NCI-H446 treated with DMSO at 0.1 percent for 48 hours (cell line): Measurements from ENCODE around the gene RPTOR.

Source experiments
- DNase-seq: peaks from one replicate; lab custom pipeline; 2025; lab: John Stamatoyannopoulos, UW

RPTOR gene

DNA sequence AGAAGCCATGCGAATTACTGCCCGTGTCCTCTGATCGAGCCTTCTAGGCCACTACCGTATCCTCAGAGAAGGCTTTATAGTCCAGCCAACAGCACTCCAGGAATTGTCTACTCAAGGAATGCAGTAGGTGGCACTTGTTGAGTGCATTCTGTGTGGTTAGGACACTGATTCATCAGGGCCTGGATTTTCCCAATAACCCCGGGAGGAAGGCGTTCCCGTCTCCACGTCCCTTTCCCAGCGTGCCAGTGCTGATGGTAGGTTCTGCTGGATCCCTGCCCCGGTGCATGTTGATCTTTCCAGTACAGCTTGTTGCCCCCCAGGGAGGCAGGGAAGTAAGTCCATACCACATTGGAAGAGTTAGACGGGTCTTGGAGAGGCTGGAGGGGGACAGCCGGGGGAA is 122.2 kb downstream of the RPTOR start:
- DNase-seq: no peak

DNA sequence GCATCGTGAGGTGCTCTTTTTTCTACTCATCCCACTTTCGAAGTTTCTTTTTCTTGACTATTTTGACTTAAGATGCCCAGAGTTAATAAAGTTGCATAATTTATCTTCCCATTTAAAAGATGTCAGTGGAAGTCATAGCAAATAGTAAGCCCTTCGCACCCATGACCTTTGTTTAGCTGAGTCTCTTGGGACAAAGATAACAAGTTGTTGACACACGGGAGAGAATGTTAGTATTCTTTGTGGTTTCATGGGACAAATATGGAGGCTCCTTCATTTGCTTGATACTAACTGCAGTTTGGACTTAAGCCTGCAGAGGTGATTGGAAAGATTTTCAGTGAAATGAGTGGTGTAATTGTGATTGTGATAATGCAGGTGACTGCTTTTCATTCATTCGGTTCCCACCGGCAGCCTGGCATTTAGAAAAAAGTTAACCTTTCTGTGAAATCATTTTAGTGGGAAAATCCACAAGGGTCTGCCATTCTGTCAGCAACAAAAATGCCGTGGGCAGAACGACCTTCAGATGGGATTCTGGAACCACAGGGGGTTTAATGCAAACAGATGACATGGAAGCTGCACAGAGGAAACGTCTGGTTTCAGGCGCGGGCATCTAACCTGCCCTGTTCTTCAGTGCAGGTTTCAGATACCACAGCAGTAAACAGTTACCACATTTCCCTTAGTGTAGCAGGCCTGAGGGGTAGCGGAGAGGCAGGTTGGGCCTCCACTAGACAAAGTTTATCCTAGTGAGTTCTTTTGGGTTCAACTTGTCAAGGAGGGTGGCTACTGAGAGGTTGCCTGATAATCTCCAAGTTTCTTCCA is 123.0 kb downstream of the RPTOR start:
- no peak for DNase-seq

DNA sequence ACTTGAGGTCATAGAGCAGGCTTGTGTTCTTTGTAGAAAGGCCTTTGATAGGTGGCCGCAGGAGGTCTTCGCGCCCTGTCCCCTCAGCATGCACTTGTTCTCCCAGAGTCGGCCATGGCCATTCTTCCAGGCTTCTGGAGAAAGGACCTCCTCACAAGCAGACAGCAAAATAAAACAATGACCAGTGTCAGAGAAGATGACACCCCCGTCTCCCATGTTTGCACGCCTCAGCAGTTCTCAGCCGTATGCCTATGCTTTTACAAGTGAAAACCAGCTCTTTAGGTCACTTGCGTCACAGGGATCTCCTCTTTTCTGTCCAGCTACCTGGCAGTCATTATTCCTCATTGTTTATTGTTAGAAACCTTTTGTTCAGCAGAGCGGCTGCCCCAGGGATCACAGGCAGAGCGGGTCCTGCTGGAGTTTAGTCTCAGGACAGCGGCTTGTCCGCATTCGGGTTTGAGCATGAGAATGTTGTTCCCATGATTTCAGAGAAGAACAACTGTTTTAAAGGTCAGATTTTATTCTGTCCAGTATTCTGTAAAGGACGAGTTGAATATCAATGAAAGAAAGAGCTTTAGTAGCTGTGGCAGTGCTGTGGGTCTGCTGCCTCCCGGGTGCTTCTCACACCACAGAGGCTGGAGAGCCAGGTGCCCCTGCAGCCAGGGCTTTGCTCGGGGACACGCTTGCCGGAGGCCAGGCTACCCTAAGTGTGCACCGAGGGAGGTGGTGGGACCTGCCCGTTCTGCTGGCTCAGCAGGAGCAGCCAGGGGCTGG is 123.9 kb downstream of the RPTOR start:
- no peak for DNase-seq

DNA sequence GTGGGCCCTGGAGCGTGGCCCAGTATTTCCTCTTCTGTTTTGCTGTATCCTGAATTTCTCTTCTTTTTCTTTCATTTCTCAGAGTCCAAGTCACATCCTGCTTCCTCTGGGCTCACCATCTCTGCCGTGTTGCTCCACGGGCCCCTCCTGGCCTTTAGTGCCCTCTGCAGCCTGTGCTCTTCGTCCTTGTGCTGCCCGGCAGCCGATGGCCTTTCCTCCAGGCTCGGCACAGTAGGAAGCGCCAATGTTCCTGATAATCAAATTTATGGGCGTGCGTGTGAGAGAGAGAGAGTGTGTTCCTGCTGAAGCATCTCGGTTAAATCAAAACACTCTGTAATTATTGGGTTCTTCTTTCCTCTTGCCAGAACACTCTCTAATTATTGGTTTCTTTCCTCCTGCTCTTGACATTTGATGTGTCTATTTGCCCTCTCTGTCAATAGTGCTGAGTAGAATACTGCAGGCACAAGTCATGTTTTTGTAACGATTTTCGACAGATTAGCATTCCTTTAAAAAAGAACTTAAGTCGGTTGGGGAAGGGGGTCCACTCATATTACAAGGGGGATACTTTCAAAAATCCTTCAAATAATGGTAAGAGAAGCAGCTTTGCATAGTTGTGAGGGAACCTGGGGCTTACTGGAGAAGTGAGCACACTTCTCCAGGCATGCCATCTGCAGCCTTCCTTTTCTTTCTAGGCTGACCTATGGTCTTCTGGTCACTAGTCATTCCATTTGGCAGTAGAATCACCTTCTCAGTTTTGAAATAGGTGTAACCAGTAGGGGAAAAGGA is 126.6 kb downstream of the RPTOR start:
- DNase-seq: no peak

DNA sequence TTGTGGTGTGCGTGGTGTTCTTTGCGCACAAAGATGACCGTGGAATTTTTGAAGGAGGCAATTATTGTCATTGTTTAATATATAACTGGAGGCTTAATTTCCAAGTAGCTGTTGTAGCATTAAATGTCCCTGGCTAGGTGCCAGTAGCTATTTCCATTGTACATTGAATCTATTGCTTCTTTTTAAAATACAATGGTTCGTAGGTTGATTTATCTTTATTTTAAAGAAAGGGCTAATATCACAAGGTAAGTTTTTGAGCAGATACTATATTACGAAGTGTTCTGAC is 127.1 kb downstream of the RPTOR start:
- DNase-seq: no peak

DNA sequence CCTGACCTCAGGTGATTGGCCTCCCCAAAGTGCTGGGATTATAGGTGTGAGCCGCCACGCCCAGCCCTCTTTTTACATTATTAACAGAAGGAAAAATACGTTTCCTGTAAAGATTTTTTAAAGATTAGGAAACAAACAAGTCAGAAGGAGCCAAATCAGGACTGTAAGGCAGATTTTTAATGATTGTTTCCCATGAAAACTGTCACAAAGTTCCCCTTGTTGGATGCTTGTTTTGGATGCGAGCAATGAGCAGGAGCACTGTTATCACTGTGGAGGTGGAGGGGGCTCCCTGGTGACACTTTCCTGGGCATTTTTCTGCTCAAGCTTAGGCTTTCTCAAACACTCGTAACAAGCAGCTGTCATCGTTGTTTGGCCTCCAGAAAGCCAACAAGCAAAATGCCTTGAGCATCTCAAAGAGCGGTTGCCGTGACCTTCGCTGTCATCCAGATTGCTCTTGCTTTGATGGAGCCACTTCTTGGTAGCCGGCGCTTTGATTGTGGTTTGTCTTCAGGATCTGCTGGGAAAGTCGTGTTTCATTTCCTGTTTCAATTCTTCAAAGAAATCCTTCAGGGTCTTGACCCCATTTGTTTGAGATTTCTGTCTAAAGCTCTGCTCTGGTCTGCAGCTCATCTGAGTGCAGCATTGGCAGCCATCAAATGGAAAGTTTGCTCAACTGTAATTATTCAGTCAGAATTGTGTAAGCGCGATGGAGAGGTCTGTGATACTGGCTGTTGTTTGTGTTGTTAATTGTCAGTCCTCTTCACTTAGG is 128.7 kb downstream of the RPTOR start:
- no peak for DNase-seq

DNA sequence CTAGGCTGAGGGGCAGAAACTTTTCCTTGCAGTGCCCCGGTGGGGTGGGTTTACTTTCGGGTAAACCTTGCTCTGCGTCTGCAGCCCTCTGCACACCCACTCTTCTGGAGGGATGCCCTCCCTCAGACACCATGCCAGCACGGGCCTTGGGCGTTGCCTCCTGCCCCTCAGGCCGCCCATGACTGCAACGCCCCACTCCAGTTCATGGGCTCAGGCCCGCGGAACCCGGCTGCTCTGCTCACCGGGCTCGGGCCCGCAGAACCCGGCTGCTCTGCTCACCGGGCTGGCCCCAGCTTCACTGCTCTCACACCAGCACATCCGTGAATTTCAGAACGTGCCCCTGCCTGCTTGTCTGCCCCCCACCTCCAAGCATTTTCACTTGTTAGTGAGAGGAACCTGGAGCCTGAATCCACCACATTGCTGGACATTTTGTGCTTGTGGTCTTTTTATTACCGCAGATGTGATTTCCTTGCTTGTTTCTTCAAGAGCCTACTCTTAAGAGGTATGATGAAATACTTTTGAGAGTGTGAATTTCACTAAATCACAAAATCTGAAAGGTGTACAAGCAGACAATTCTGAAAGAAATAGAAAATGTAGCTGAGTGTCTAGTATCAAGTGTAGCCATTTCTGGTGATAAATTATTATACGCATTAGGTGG is 130.9 kb downstream of the RPTOR start:
- DNase-seq: no peak

DNA sequence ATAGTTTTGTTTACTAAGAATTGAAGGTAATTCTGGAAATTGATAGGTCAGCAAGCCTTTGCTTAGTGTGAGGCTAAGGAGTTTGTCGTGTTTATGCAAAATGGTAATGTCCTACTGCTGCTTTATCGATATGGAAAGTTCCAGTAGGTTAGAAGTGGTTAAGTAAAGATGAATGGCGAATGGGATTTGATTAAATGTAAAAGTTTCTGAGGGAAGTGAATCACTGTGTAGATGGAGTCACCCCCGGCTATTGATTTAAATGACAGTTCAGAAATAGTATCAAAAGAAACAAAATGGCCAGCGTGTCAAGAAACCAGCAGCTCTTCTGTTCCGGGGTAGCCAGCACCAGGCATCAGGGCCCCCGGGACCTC is 131.4 kb downstream of the RPTOR start:
- DNase-seq: no peak

DNA sequence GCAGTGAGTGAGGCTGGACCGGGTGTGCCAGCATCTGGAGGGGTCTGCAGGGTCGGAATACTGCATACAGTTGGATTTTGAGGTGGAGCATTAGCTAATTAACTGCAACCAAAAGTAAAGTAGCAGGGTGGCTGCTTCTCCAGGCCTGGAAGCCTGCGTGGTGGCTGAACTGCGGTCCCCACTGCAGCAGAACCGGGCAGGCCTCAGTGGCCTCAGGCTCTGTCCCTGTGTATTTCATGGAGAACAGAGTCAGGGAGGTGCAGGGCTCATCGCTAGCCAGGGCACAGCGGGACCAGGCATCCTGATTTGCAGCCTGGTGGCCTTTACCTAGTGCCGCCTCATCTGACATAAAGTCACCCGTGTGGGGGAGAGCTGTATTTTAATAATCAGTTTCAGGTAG is 131.9 kb downstream of the RPTOR start:
- DNase-seq: no peak

DNA sequence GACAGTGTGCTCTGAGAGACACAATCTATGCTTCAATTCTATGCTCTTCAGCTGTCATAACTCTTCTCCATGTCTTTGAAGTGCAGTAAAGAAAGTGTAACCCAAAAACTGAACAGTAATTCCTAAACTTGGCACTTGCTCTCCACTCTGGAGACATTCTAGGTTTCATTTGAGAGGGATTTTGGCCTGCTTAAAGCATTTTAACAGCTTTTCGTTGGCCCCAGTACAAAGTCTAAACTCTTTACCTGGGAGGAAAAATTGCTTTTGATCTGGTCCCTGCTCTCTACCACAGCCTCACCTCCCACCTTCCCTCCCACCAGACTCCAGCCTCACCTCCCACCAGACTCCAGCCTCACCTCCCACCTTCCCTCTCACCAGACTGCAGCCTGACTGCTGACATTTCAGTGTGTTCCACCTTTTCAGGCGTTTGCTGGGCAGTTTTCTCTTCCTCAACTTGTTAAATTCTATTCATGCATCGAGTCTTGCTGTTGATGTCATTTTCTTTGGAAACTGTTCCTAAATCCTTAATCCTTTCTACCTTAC is 132.6 kb downstream of the RPTOR start:
- no peak for DNase-seq

DNA sequence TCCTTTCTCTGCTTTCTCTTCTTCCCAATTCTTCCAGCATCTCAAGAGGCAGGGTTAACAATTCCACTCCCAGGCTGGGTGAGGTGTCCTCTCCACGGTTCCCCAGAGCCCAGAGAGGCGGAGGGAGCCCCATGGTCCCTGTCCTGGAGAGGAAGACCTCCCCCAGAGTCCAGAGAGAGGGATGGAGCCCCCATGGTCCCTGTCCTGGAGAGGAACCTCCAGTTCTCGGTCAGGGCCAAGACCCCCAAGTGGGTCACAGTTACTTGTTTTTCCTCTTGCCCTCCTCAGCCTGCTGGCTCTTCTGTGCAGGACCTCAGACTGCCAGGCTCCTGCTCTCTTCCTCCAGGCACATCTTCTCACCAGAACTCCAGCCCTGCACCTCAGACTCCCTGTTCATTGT is 135.2 kb downstream of the RPTOR start:
- no peak for DNase-seq

DNA sequence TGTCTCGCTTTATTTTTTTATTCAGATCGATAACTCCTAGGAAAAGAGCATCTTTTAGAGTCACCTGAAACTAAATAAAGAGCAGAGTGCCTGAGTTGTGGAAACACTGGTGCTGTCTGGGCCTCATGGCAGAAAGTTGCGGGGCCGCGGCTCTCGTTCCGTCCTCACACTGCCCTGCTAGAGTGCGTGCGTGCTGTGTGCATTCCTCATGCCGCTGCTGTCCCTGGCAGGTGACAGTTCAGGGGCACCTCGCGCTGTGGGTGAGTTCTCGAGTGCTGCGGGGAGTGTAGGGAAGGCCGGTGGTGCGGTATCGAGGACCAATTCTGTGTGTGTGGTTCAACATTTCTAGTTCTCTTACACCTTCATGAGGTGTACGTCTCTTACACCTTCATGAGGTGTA is 136.6 kb downstream of the RPTOR start:
- no peak for DNase-seq

DNA sequence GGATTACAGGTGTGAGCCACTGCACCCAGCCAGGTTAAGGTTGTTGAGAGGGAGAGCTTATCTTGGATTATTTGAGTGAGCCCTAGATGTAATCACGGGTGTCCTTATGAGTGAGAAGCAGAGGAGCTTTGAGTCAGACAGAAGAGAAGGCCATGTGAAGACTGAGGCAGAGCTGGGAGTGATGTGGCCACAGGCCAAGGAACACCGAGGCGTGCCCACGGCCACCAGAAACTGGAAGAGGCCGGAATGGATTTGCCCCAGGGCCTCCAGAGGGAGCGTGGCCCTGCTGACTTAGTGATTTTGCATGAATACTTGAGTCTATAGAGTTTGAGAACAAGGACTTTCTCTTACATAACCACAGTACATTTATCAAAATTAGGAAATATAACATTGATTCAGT is 137.7 kb downstream of the RPTOR start:
- no peak for DNase-seq

DNA sequence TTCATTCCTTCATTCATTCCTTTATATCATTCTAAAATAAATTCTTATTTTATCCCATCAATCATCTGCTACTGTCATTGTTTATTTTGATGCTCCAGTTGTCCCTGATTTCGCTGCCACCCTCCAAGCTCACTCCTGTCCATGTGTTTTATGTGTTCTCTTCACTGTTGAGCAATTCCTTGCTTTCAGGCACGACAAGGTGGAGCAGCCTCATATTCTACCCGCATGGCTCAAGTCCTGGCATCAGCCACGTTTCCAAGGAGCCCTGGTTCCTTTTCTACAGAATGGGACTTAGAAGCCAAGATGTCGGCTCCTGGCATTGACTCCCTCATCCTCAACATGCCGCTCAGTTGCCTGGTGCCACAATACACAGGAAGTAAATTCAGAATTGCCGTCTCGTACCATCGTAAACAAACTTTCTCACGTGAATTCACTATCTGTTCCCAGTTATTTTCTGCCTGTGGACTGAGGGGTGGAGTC is 139.0 kb downstream of the RPTOR start:
- no peak for DNase-seq

DNA sequence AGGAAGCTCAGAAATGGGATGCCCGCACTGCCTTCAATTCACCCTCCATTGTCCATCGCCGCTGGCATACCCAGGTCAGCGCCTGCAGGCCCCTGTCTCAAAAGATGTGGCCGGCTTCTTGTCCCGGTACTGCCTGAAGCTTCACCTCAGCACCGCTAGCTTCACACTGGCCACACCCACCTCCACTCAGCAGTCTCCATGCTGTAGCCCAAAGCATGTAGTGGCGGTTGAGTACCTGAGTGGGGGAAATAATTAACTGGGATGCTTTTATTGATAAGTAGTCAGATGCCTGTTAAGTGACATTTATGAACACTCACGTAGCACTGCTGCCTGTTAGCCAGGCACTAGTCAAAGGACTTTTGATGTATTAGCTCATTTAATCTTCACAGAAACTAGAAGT is 143.2 kb downstream of the RPTOR start:
- no peak for DNase-seq

DNA sequence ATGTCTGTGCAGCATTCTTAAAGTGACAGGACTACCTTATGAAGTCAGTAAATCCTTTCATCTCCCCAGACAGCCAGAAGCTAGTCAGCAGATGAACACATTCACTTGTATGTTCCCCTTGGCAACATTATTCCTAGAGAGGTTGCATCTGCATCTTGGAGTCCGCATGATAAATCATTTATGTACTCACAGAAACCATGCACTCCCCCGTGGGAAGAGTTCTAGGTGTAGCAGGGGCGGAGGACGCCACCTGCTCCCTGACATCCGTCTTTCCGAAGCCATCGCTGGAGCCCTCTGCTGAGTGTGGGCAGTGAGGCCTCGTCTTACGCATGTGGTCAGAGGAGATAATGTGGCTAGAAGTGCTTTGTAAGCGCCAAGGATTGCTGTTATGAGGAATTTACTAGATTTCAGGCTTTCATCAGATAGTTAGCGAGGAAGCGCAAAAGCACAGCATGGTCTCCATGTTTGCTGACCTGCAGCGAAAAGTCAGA is 144.5 kb downstream of the RPTOR start:
- no peak for DNase-seq

DNA sequence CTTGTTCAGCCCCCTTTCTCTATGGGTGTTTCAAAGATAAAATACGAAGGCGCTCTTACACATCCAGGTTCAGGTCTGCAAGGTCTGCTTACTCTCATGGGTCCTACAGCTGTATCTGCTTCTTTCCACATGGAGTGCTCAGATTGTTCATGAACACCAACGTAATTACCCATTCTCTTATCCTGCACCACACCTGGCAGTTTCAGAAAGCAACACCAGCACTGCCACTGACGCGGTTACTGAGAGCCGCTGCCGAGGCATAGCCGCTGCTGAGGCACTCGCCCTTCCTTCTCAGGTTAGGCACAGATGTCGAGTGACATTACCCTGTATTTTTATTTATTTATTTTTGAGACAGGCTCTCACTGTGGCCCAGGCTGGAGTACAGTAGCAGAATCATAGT is 147.1 kb downstream of the RPTOR start:
- no peak for DNase-seq

DNA sequence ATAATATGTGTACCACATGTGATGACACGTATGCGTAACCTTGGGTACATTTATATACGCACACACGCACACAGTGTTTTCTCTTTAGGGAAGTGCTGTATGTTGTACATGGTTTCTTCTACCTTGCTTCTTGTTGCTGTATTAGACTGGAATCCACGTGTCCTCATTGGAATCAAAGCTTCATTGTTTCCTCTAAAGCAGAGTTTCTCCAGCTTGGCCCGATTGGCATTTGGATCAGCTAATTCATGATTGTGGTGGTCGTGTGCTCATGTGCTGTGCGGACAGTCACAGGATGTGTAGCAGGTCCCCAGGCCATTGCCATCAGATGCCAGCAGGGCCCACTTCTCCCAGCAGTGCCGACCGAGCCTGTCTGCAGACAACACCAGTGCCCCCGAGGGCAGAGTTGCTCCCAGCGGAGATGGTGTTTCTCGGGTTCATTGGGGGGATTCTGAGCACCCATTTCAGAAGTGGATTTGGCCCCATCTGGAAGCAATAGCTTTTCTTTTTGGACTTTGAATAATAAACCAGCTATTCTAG is 148.4 kb downstream of the RPTOR start:
- DNase-seq: no peak

DNA sequence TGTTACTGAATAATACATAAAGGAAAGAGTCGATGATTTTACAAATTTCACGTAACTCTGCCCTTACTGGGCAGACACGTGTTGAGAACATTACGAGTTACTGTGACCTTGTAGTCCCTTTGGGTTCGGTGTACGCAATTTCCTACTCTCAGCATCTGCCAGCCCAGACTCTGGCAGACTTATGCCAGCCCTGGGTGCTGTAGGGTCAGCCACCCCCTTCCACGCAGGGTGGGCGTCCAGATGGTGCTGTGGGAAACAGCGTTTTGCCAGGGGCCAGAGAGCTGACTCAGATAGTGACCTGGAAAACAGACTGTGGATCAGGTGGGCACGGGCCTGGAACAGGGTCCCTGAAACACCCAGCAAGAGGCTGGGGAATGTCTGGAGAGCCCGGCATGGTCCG is 148.9 kb downstream of the RPTOR start:
- no peak for DNase-seq

DNA sequence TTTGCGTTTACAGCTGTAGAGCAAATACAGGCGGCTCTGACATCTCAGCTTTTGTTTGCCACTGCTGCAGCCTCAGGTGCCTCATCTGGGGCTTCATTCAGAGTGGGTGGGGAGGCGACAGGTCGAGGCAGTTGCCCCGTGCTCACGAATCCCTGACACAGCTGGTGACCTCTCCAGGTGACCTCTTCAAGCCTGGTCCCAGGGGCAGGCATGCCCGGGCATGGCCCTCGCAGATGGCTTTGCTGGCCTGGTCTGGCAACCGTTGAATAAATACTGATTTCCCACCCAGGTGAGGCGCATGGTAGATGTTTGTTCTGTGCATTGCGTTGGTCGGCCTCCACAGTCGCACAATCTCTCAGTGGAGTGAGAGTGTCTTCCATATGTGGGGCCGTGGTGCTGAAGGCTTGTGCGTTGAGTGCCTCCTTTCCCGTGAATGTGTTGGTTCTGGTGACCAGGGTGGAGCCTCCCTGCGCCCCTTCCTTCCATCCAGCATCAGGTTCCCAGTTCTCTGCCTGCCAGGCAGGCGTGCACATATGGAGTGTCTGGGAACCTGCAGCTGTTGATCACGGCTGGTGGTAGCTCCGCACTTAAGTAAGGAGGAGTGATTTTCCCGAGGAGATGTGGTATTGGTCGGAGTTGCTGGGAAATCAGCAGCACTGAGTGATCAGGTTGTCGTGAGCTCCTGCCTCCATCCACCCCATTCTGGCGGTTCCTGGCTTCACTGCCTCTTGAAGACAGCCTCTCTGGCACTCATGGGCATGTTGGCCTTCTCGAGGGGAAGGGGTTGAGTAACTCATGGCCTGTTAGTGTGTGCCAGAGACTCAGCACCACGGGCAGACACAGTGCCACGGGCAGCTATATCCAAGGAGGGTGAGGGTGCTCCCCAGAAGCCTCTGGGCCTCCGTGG is 149.7 kb downstream of the RPTOR start:
- no peak for DNase-seq
